ENCODE results near the gene NRP1.

DNA sequence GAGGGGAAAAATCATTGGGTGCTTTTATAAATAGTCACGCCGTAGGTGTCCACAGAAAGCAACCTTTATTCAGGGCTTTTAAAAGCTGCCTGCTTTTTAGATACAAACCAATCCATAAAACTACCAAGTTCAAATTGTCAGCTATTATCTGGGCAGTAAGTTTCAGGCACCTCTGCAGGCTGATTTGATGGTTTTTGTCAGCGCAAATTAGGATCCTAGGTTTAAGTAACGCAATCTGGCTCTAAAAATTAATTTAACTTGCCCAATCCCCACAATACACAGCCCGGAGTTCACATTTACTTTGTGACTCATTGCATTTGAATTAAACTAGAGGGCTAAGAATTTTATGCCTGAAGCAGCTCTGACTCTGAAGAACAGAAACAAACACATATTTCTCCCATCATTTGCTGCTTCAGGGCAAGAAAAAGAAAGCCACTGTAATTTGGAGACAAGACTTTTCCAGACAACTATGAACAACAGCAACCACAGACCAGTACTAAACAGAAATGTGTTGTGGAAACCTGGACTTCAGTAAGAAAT lies 43.3 kb downstream of the NRP1 start:
- TF ChIP-seq, protein P1, sequence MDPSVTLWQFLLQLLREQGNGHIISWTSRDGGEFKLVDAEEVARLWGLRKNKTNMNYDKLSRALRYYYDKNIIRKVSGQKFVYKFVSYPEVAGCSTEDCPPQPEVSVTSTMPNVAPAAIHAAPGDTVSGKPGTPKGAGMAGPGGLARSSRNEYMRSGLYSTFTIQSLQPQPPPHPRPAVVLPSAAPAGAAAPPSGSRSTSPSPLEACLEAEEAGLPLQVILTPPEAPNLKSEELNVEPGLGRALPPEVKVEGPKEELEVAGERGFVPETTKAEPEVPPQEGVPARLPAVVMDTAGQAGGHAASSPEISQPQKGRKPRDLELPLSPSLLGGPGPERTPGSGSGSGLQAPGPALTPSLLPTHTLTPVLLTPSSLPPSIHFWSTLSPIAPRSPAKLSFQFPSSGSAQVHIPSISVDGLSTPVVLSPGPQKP (IDR thresholded peaks at IDR 0.05; ENCODE audit: low read depth, low read length), result no peak
- TF ChIP-seq, protein P2, sequence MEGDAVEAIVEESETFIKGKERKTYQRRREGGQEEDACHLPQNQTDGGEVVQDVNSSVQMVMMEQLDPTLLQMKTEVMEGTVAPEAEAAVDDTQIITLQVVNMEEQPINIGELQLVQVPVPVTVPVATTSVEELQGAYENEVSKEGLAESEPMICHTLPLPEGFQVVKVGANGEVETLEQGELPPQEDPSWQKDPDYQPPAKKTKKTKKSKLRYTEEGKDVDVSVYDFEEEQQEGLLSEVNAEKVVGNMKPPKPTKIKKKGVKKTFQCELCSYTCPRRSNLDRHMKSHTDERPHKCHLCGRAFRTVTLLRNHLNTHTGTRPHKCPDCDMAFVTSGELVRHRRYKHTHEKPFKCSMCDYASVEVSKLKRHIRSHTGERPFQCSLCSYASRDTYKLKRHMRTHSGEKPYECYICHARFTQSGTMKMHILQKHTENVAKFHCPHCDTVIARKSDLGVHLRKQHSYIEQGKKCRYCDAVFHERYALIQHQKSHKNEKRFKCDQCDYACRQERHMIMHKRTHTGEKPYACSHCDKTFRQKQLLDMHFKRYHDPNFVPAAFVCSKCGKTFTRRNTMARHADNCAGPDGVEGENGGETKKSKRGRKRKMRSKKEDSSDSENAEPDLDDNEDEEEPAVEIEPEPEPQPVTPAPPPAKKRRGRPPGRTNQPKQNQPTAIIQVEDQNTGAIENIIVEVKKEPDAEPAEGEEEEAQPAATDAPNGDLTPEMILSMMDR (IDR thresholded peaks at IDR 0.05), result 0 out of 3 replicates have a peak, but pooled peaks have one; percentile 3
- no peak for TF ChIP-seq BHLHE40 (IDR thresholded peaks at IDR 0.05; ENCODE audit: low read depth, low read length)
- TF ChIP-seq ZNF302 (CRISPR knock-in tag; IDR thresholded peaks at IDR 0.05), result no peak
- TF ChIP-seq, protein P3, sequence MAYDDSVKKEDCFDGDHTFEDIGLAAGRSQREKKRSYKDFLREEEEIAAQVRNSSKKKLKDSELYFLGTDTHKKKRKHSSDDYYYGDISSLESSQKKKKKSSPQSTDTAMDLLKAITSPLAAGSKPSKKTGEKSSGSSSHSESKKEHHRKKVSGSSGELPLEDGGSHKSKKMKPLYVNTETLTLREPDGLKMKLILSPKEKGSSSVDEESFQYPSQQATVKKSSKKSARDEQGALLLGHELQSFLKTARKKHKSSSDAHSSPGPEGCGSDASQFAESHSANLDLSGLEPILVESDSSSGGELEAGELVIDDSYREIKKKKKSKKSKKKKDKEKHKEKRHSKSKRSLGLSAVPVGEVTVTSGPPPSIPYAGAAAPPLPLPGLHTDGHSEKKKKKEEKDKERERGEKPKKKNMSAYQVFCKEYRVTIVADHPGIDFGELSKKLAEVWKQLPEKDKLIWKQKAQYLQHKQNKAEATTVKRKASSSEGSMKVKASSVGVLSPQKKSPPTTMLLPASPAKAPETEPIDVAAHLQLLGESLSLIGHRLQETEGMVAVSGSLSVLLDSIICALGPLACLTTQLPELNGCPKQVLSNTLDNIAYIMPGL (CRISPR knock-in tag; IDR thresholded peaks at IDR 0.05; ENCODE audit: borderline replicate concordance), result no peak
- no peak for TF ChIP-seq CBX2 (IDR thresholded peaks at IDR 0.05; ENCODE audit: borderline replicate concordance, low read depth)
- TF ChIP-seq, protein P4, sequence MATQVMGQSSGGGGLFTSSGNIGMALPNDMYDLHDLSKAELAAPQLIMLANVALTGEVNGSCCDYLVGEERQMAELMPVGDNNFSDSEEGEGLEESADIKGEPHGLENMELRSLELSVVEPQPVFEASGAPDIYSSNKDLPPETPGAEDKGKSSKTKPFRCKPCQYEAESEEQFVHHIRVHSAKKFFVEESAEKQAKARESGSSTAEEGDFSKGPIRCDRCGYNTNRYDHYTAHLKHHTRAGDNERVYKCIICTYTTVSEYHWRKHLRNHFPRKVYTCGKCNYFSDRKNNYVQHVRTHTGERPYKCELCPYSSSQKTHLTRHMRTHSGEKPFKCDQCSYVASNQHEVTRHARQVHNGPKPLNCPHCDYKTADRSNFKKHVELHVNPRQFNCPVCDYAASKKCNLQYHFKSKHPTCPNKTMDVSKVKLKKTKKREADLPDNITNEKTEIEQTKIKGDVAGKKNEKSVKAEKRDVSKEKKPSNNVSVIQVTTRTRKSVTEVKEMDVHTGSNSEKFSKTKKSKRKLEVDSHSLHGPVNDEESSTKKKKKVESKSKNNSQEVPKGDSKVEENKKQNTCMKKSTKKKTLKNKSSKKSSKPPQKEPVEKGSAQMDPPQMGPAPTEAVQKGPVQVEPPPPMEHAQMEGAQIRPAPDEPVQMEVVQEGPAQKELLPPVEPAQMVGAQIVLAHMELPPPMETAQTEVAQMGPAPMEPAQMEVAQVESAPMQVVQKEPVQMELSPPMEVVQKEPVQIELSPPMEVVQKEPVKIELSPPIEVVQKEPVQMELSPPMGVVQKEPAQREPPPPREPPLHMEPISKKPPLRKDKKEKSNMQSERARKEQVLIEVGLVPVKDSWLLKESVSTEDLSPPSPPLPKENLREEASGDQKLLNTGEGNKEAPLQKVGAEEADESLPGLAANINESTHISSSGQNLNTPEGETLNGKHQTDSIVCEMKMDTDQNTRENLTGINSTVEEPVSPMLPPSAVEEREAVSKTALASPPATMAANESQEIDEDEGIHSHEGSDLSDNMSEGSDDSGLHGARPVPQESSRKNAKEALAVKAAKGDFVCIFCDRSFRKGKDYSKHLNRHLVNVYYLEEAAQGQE (IDR thresholded peaks at IDR 0.05), result no peak
